ENCODE measurements around the gene CACNG7.

CACNG7 gene

GRCh38 chr19:53880711-53881481 is 28.2 kb upstream of the CACNG7 start:
- Histone ChIP-seq H3K9ac (ENCODE audit: low read length) (no peak overlapping the region), H3K9me3 (ENCODE audit: control insufficient read depth, low read depth, low read length) (no peaks in the 10 kb centered on the region), H3K36me3 (ENCODE audit: control insufficient read depth, low read depth, low read length) (peaks cover 4% of the 10 kb centered on the region), H3K4me3 (ENCODE audit: low read length) (peak overlapping the region; percentile 67), H3K27me3 (ENCODE audit: control insufficient read depth, insufficient read depth, low read length) (peaks cover 42% of the 10 kb centered on the region), H3K27ac (ENCODE audit: low read length) (no peak overlapping the region), H3K4me1 (ENCODE audit: control insufficient read depth, low read depth, low read length) (peaks cover 23% of the 10 kb centered on the region)

GRCh38 chr19:53881482-53882390 is 27.3 kb upstream of the CACNG7 start, which contains the start of gene PRKCG:
TSS of gene PRKCG (plus strand) at chr19:53882197. CDS start at chr19:53882495, 298 bp downstream.
- H3K4me1 ChIP-seq (ENCODE audit: control insufficient read depth, low read depth, low read length) = peaks cover 23% of the 10 kb centered on the region

GRCh38 chr19:53882391-53883050 is 26.6 kb upstream of the CACNG7 start:
- H3K27me3 ChIP-seq (ENCODE audit: control insufficient read depth, insufficient read depth, low read length) = peaks cover 42% of the 10 kb centered on the region
- H3K4me3 ChIP-seq (ENCODE audit: low read length) = peak overlapping the region; percentile 67
- H3K9ac ChIP-seq (ENCODE audit: low read length) = peak overlapping the region; percentile 39
- peaks cover 23% of the 10 kb centered on the region for H3K4me1 ChIP-seq (ENCODE audit: control insufficient read depth, low read depth, low read length)
- no peak overlapping the region for H3K27ac ChIP-seq (ENCODE audit: low read length)
- H3K9me3 ChIP-seq (ENCODE audit: control insufficient read depth, low read depth, low read length) = no peaks in the 10 kb centered on the region
- H3K36me3 ChIP-seq (ENCODE audit: control insufficient read depth, low read depth, low read length) = no peaks in the 10 kb centered on the region

More at GRCh38 chr19:53881482-53882390, 27.3 kb upstream of the CACNG7 start, which contains the start of gene PRKCG:
- H3K27ac ChIP-seq (ENCODE audit: low read length) = no peak within 1 kb of the TSS
- peaks cover 42% of the 10 kb centered on the region for H3K27me3 ChIP-seq (ENCODE audit: control insufficient read depth, insufficient read depth, low read length)
- no peaks in the 10 kb centered on the region for H3K36me3 ChIP-seq (ENCODE audit: control insufficient read depth, low read depth, low read length)
- H3K4me3 ChIP-seq (ENCODE audit: low read length) = peak within 1 kb of the TSS; percentile 67
- no peaks in the 10 kb centered on the region for H3K9me3 ChIP-seq (ENCODE audit: control insufficient read depth, low read depth, low read length)
- peak within 1 kb of the TSS; percentile 39 for H3K9ac ChIP-seq (ENCODE audit: low read length)

GRCh38 chr19:53883231-53883661 is 25.8 kb upstream of the CACNG7 start:
- peak overlapping the region; percentile 67 for H3K4me3 ChIP-seq (ENCODE audit: low read length)
- H3K27me3 ChIP-seq (ENCODE audit: control insufficient read depth, insufficient read depth, low read length) = peaks cover 42% of the 10 kb centered on the region
- H3K9me3 ChIP-seq (ENCODE audit: control insufficient read depth, low read depth, low read length) = no peaks in the 10 kb centered on the region
- no peak overlapping the region for H3K9ac ChIP-seq (ENCODE audit: low read length)
- H3K27ac ChIP-seq (ENCODE audit: low read length) = no peak overlapping the region
- peaks cover 23% of the 10 kb centered on the region for H3K4me1 ChIP-seq (ENCODE audit: control insufficient read depth, low read depth, low read length)
- H3K36me3 ChIP-seq (ENCODE audit: control insufficient read depth, low read depth, low read length) = no peaks in the 10 kb centered on the region

- Histone ChIP-seq H3K9me3 (ENCODE audit: control insufficient read depth, low read depth, low read length) (no peaks in the 10 kb centered on the region), H3K36me3 (ENCODE audit: control insufficient read depth, low read depth, low read length) (no peaks in the 10 kb centered on the region), H3K27me3 (ENCODE audit: control insufficient read depth, insufficient read depth, low read length) (peaks cover 42% of the 10 kb centered on the region), H3K27ac (ENCODE audit: low read length) (no peak overlapping the region), H3K4me3 (ENCODE audit: low read length) (peak overlapping the region; percentile 67), H3K4me1 (ENCODE audit: control insufficient read depth, low read depth, low read length) (peaks cover 23% of the 10 kb centered on the region), H3K9ac (ENCODE audit: low read length) (no peak overlapping the region)
Measured at GRCh38 chr19:53883741-53884140, 25.3 kb upstream of the CACNG7 start.

- H3K4me1 ChIP-seq (ENCODE audit: control insufficient read depth, low read depth, low read length) = peaks cover 23% of the 10 kb centered on the region
- H3K27me3 ChIP-seq (ENCODE audit: control insufficient read depth, insufficient read depth, low read length) = peaks cover 42% of the 10 kb centered on the region
- H3K9ac ChIP-seq (ENCODE audit: low read length) = no peak overlapping the region
- H3K9me3 ChIP-seq (ENCODE audit: control insufficient read depth, low read depth, low read length) = no peaks in the 10 kb centered on the region
- no peaks in the 10 kb centered on the region for H3K36me3 ChIP-seq (ENCODE audit: control insufficient read depth, low read depth, low read length)
- peak overlapping the region; percentile 67 for H3K4me3 ChIP-seq (ENCODE audit: low read length)
- H3K27ac ChIP-seq (ENCODE audit: low read length) = no peak overlapping the region
Measured at GRCh38 chr19:53884256-53884655, 24.8 kb upstream of the CACNG7 start.

- peaks cover 21% of the 10 kb centered on the region for H3K4me1 ChIP-seq (ENCODE audit: control insufficient read depth, low read depth, low read length)
- no peak overlapping the region for H3K9ac ChIP-seq (ENCODE audit: low read length)
- H3K4me3 ChIP-seq (ENCODE audit: low read length) = no peak overlapping the region
- no peaks in the 10 kb centered on the region for H3K9me3 ChIP-seq (ENCODE audit: control insufficient read depth, low read depth, low read length)
- no peaks in the 10 kb centered on the region for H3K36me3 ChIP-seq (ENCODE audit: control insufficient read depth, low read depth, low read length)
- peaks cover 38% of the 10 kb centered on the region for H3K27me3 ChIP-seq (ENCODE audit: control insufficient read depth, insufficient read depth, low read length)
- H3K27ac ChIP-seq (ENCODE audit: low read length) = no peak overlapping the region
Measured at GRCh38 chr19:53885036-53885435, 24.0 kb upstream of the CACNG7 start.

GRCh38 chr19:53892301-53892980 is 16.6 kb upstream of the CACNG7 start:
- no peaks in the 10 kb centered on the region for H3K36me3 ChIP-seq (ENCODE audit: control insufficient read depth, low read depth, low read length)
- no peak overlapping the region for H3K9ac ChIP-seq (ENCODE audit: low read length)
- H3K4me3 ChIP-seq (ENCODE audit: low read length) = no peak overlapping the region
- H3K27ac ChIP-seq (ENCODE audit: low read length) = no peak overlapping the region
- H3K4me1 ChIP-seq (ENCODE audit: control insufficient read depth, low read depth, low read length) = peaks cover 11% of the 10 kb centered on the region
- H3K27me3 ChIP-seq (ENCODE audit: control insufficient read depth, insufficient read depth, low read length) = peaks cover 3% of the 10 kb centered on the region
- no peaks in the 10 kb centered on the region for H3K9me3 ChIP-seq (ENCODE audit: control insufficient read depth, low read depth, low read length)

- H3K9ac ChIP-seq (ENCODE audit: low read length) = no peak overlapping the region
- H3K4me3 ChIP-seq (ENCODE audit: low read length) = no peak overlapping the region
- no peak overlapping the region for H3K27ac ChIP-seq (ENCODE audit: low read length)
- peaks cover 15% of the 10 kb centered on the region for H3K4me1 ChIP-seq (ENCODE audit: control insufficient read depth, low read depth, low read length)
- no peaks in the 10 kb centered on the region for H3K9me3 ChIP-seq (ENCODE audit: control insufficient read depth, low read depth, low read length)
- H3K36me3 ChIP-seq (ENCODE audit: control insufficient read depth, low read depth, low read length) = no peaks in the 10 kb centered on the region
- H3K27me3 ChIP-seq (ENCODE audit: control insufficient read depth, insufficient read depth, low read length) = peaks cover 8% of the 10 kb centered on the region
Measured at GRCh38 chr19:53892981-53893325, 16.1 kb upstream of the CACNG7 start.

GRCh38 chr19:53894707-53895106 is 14.4 kb upstream of the CACNG7 start:
- Histone ChIP-seq H3K4me3 (ENCODE audit: low read length) (no peak overlapping the region), H3K27ac (ENCODE audit: low read length) (no peak overlapping the region), H3K36me3 (ENCODE audit: control insufficient read depth, low read depth, low read length) (no peaks in the 10 kb centered on the region), H3K27me3 (ENCODE audit: control insufficient read depth, insufficient read depth, low read length) (peaks cover 10% of the 10 kb centered on the region), H3K4me1 (ENCODE audit: control insufficient read depth, low read depth, low read length) (peaks cover 18% of the 10 kb centered on the region), H3K9me3 (ENCODE audit: control insufficient read depth, low read depth, low read length) (no peaks in the 10 kb centered on the region), H3K9ac (ENCODE audit: low read length) (no peak overlapping the region)

- Histone ChIP-seq H3K27ac (ENCODE audit: low read length) (no peak overlapping the region), H3K36me3 (ENCODE audit: control insufficient read depth, low read depth, low read length) (no peaks in the 10 kb centered on the region), H3K4me1 (ENCODE audit: control insufficient read depth, low read depth, low read length) (peaks cover 18% of the 10 kb centered on the region), H3K9me3 (ENCODE audit: control insufficient read depth, low read depth, low read length) (no peaks in the 10 kb centered on the region), H3K27me3 (ENCODE audit: control insufficient read depth, insufficient read depth, low read length) (peaks cover 10% of the 10 kb centered on the region), H3K4me3 (ENCODE audit: low read length) (no peak overlapping the region), H3K9ac (ENCODE audit: low read length) (no peak overlapping the region)
Measured at GRCh38 chr19:53896682-53897081, 12.4 kb upstream of the CACNG7 start.
